Tongue (tissue), 2 donors: ENCODE measurements around the gene FAM184A. TPM values are rescaled to one million over a fixed set of nuclear protein-coding genes. Genes with fewer than 3 reads are reported as not detected.
"Not testable (repeated sequence)": the region's sequence is repeated elsewhere in the genome, so short reads cannot be mapped to it uniquely, and the experiment has no call there.

Experiments used
- DNase-seq: peaks from one replicate; pipeline ENCODE4 v3.0.0-alpha.2; 2015
- total RNA-seq: library from RNA; depleted of rRNA; stranded (reverse); fragments of >200 nt; gene quantifications from one replicate; pipeline ENCODE4 v1.2.3, GENCODE V29; 2014

FAM184A gene
- total RNA-seq, 1 donor from 2014 or later: 16.4 TPM

- no peak for DNase-seq
Measured at GRCh38 chr6:119100115-119100514, 21.7 kb upstream of the FAM184A start.

GRCh38 chr6:119097815-119098361 is 19.4 kb upstream of the FAM184A start:
- DNase-seq: not testable (repeated sequence)

- peak; percentile 86 for DNase-seq
Measured at GRCh38 chr6:119096721-119097565, 18.5 kb upstream of the FAM184A start.

GRCh38 chr6:119090256-119090655 is 11.8 kb upstream of the FAM184A start:
- DNase-seq: no peak

- no peak for DNase-seq
Measured at GRCh38 chr6:119084784-119085183, 6.3 kb upstream of the FAM184A start.

- DNase-seq: no peak
Measured at GRCh38 chr6:119083007-119083406, 4.5 kb upstream of the FAM184A start.

- DNase-seq: peak; percentile 75
Measured at GRCh38 chr6:119079283-119079809, 882 bp upstream of the FAM184A start.

GRCh38 chr6:119077643-119078375 is 655 bp downstream of the FAM184A start:
- DNase-seq: peak; percentile 39

GRCh38 chr6:119077391-119077642 is 1.1 kb downstream of the FAM184A start:
- no peak for DNase-seq

GRCh38 chr6:119076576-119077390 is 1.7 kb downstream of the FAM184A start:
- no peak for DNase-seq

- DNase-seq: no peak
Measured at GRCh38 chr6:119076173-119076572, 2.3 kb downstream of the FAM184A start.

- DNase-seq: no peak
Measured at GRCh38 chr6:119075200-119075981, 3.1 kb downstream of the FAM184A start.

GRCh38 chr6:119073307-119074051 is 5.0 kb downstream of the FAM184A start:
- DNase-seq: no peak

GRCh38 chr6:119071576-119071975 is 6.9 kb downstream of the FAM184A start:
- no peak for DNase-seq

GRCh38 chr6:119067091-119067490 is 11.4 kb downstream of the FAM184A start:
- no peak for DNase-seq

- DNase-seq: no peak
Measured at GRCh38 chr6:119066517-119066916, 11.9 kb downstream of the FAM184A start.

GRCh38 chr6:119065955-119066354 is 12.5 kb downstream of the FAM184A start:
- no peak for DNase-seq

- DNase-seq: no peak
Measured at GRCh38 chr6:119065382-119065781, 13.1 kb downstream of the FAM184A start.

GRCh38 chr6:119063491-119063890 is 15.0 kb downstream of the FAM184A start:
- DNase-seq: no peak

- DNase-seq: no peak
Measured at GRCh38 chr6:119061215-119061614, 17.2 kb downstream of the FAM184A start.
